Hematopoietic multipotent progenitor cell treated with erythropoietin and hydrocortisone succinate and interleukin-3 and kit ligand, for 17 days (in vitro differentiated cells): Measurements from ENCODE around the gene BEX3.

Source experiments
- DNase-seq: peaks from one replicate; pipeline ENCODE4 v3.0.0-alpha.2; 2015; ENCODE audit warnings: low spot score

BEX3 gene

GRCh38 chrX:103423955-103424638, 47.8 kb downstream of the BEX3 start:
- no peak for DNase-seq
